Measurements from ENCODE around the gene KLHL26. TPM values are rescaled to one million over a fixed set of nuclear protein-coding genes. Genes with fewer than 3 reads are reported as not detected.

The KLHL26 gene
- polyA plus RNA-seq, 2 of the 4 experiments (the other 2 are of a cell fraction), result 1.1 to 2.0 TPM

- Histone ChIP-seq H3K4me1 (peaks cover 14% of the 10 kb centered on the region), H3K4me2 (no peak overlapping the region), H3K27ac (no peak overlapping the region), H3K4me3 (no peak overlapping the region), H3K9me3 (no peaks in the 10 kb centered on the region)
- DNase-seq (ENCODE audit: low read depth in 1 of 2, low spot score in 1 of 2) (no peak), ATAC-seq (no peak), FAIRE-seq (no peak)
- POLR2A ChIA-PET, result no interaction called here
- CTCF ChIA-PET, result no interaction called here
- TF ChIP-seq USF2 (IDR thresholded peaks at IDR 0.05) (no peak), TFCP2L1 (CRISPR knock-in tag; IDR thresholded peaks at IDR 0.05) (no peak), MAZ (IDR thresholded peaks at IDR 0.05; ENCODE audit: borderline replicate concordance, low read depth, low read length) (no peak), HDAC2 (IDR thresholded peaks at IDR 0.05) (no peak), JUN (IDR thresholded peaks at IDR 0.05) (no peak)
- WGBS (ENCODE audit: missing lambda C conversion rate), result no CpG with 5 or more reads among the region's 1 CpG
Measured at GRCh38 chr19:18653853-18654252, 17.0 kb downstream of the KLHL26 start.

GRCh38 chr19:18654469-18654868, 17.6 kb downstream of the KLHL26 start:
- ATAC-seq (no peak), FAIRE-seq (no peak), DNase-seq (ENCODE audit: low read depth in 1 of 2, low spot score in 1 of 2) (no peak)
- POLR2A ChIA-PET, result no interaction called here
- Histone ChIP-seq H3K4me2 (no peak overlapping the region), H3K4me3 (no peak overlapping the region), H3K4me1 (peaks cover 20% of the 10 kb centered on the region), H3K9me3 (no peaks in the 10 kb centered on the region), H3K27ac (no peak overlapping the region)
- CTCF ChIA-PET, result no interaction called here
- 86% methylated on average over 7 of the region's 7 CpGs for WGBS (ENCODE audit: missing lambda C conversion rate)
- TF ChIP-seq USF2 (IDR thresholded peaks at IDR 0.05) (no peak), KDM5A (IDR thresholded peaks at IDR 0.05) (no peak), RARB (CRISPR knock-in tag; IDR thresholded peaks at IDR 0.05) (no peak), MYC (IDR thresholded peaks at IDR 0.05; ENCODE audit: borderline replicate concordance, low read length) (no peak), CTCF (IDR thresholded peaks at IDR 0.05) (no peak), KDM1A (IDR thresholded peaks at IDR 0.05; ENCODE audit: low read depth) (no peak), REST (IDR thresholded peaks at IDR 0.05) (no peak), CHD2 (IDR thresholded peaks at IDR 0.05; ENCODE audit: low read length, partially characterized antibody) (no peak), EHF (CRISPR knock-in tag; IDR thresholded peaks at IDR 0.05) (no peak), MAFK (IDR thresholded peaks at IDR 0.05; ENCODE audit: partially characterized antibody) (no peak), ZC3H11A (IDR thresholded peaks at IDR 0.05) (no peak), CEBPB (IDR thresholded peaks at IDR 0.05) (no peak), EP300 (IDR thresholded peaks at IDR 0.05) (no peak), CHD4 (IDR thresholded peaks at IDR 0.05; ENCODE audit: borderline replicate concordance) (no peak), TP53 (CRISPR knock-in tag; IDR thresholded peaks at IDR 0.05) (no peak), HEYL (CRISPR knock-in tag; IDR thresholded peaks at IDR 0.05) (no peak), HMGXB4 (CRISPR knock-in tag; IDR thresholded peaks at IDR 0.05; ENCODE audit: borderline replicate concordance) (no peak), HES2 (IDR thresholded peaks at IDR 0.05) (no peak)

Measured in A549 (cell line).